EL (cell line): Measurements from ENCODE around the gene MAGI2.

Source experiments
- DNase-seq: peaks from one replicate; pipeline ENCODE4 v3.0.0-alpha.2; 2016

MAGI2 gene

GRCh38 chr7:79442766-79443165 lies 10.7 kb downstream of the MAGI2 start:
- peak; percentile 47 for DNase-seq

GRCh38 chr7:79436378-79436777 lies 17.1 kb downstream of the MAGI2 start:
- peak; percentile 46 for DNase-seq

- peak; percentile 36 for DNase-seq
Observed at GRCh38 chr7:79434867-79435266, 18.6 kb downstream of the MAGI2 start.

- peak; percentile 85 for DNase-seq
Observed at GRCh38 chr7:79434098-79434497, 19.4 kb downstream of the MAGI2 start.

- DNase-seq, result no peak
Observed at GRCh38 chr7:79430391-79430790, 23.1 kb downstream of the MAGI2 start.

- no peak for DNase-seq
Observed at GRCh38 chr7:79425665-79426064, 27.8 kb downstream of the MAGI2 start.

- no peak for DNase-seq
Observed at GRCh38 chr7:79421751-79422150, 31.7 kb downstream of the MAGI2 start.

GRCh38 chr7:79420464-79420863 lies 33.0 kb downstream of the MAGI2 start:
- DNase-seq, result peak; percentile 94

GRCh38 chr7:79414910-79415309 lies 38.6 kb downstream of the MAGI2 start:
- DNase-seq, result no peak

- no peak for DNase-seq
Observed at GRCh38 chr7:79412915-79413314, 40.6 kb downstream of the MAGI2 start.

GRCh38 chr7:79412438-79412837 lies 41.0 kb downstream of the MAGI2 start:
- no peak for DNase-seq

GRCh38 chr7:79410345-79410744 lies 43.1 kb downstream of the MAGI2 start:
- no peak for DNase-seq

- DNase-seq, result no peak
Observed at GRCh38 chr7:79407351-79407750, 46.1 kb downstream of the MAGI2 start.

- no peak for DNase-seq
Observed at GRCh38 chr7:79406371-79406770, 47.1 kb downstream of the MAGI2 start.

- DNase-seq, result no peak
Observed at GRCh38 chr7:79405368-79405767, 48.1 kb downstream of the MAGI2 start.

- DNase-seq, result no peak
Observed at GRCh38 chr7:79403879-79404278, 49.6 kb downstream of the MAGI2 start.

GRCh38 chr7:79403451-79403850 lies 50.0 kb downstream of the MAGI2 start:
- DNase-seq, result no peak

GRCh38 chr7:79401254-79401653 lies 52.2 kb downstream of the MAGI2 start:
- DNase-seq, result no peak

GRCh38 chr7:79400222-79400621 lies 53.2 kb downstream of the MAGI2 start:
- no peak for DNase-seq

- DNase-seq, result no peak
Observed at GRCh38 chr7:79398138-79398749, 55.2 kb downstream of the MAGI2 start.

GRCh38 chr7:79386688-79387422 lies 66.6 kb downstream of the MAGI2 start:
- peak; percentile 42 for DNase-seq

- no peak for DNase-seq
Observed at GRCh38 chr7:79381921-79382320, 71.5 kb downstream of the MAGI2 start.

- DNase-seq, result no peak
Observed at GRCh38 chr7:79377097-79377496, 76.4 kb downstream of the MAGI2 start.

GRCh38 chr7:79376299-79377025 lies 77.0 kb downstream of the MAGI2 start:
- no peak for DNase-seq
